Caco-2 (cell line): ENCODE results near the gene PRKAR2A. TPM values are rescaled to one million over a fixed set of nuclear protein-coding genes. Genes with fewer than 3 reads are reported as not detected.
"Not testable (repeated sequence)": the region's sequence is repeated elsewhere in the genome, so short reads cannot be mapped to it uniquely, and the experiment has no call there.

Source experiments
- BruUV-seq: library from RNA; stranded (reverse); fragments of 400-500 nt; replicated peaks from 2 replicates; lab custom pipeline; 2021; lab: Mats Ljungman, UMichigan
- CTCF ChIA-PET: fragments of 300-600 bp; sonication (Branson Sonifier 250); formaldehyde crosslinking; loops from one replicate; lab custom pipeline; 2022; ENCODE audit warnings: antibody characterized with exemption; lab: Charles Lee
- POLR2A ChIA-PET: fragments of 300-600 bp; sonication (Branson Sonifier 250); formaldehyde crosslinking; loops from one replicate; lab custom pipeline; 2022; ENCODE audit warnings: antibody characterized with exemption; lab: Charles Lee
- DNase-seq, 2 experiments: peaks; one replicate each; pipeline versions ENCODE4 v3.0.0 to v3.0.0-alpha.2; 2020 to 2022
- H3K27me3 ChIP-seq: replicated peaks from 2 replicates; pipeline ENCODE4 v1.6.0; 2011; ENCODE audit warnings: low read length; ENCODE audit not compliant: control insufficient read depth, insufficient read depth
- H3K36me3 ChIP-seq: 2 replicates; pipeline ENCODE4 v1.5.1; 2011; ENCODE audit warnings: low read length; ENCODE audit not compliant: control insufficient read depth, insufficient read depth
- H3K4me1 ChIP-seq: fragments of 250-450 bp; sonication (Bioruptor Pico); 2 replicates; pipeline ENCODE4 v1.5.1; 2020; ENCODE audit warnings: mild to moderate bottlenecking
- H3K4me3 ChIP-seq: 2 replicates; pipeline ENCODE4 v1.5.1; 2011; ENCODE audit warnings: low read depth, mild to moderate bottlenecking, control low read depth, low read length
- H3K9me3 ChIP-seq: fragments of 250-450 bp; sonication (Bioruptor Pico); 2 replicates; pipeline ENCODE4 v1.5.1; 2020; ENCODE audit warnings: mild to moderate bottlenecking, moderate library complexity
- H3K27ac Mint-ChIP-seq: one replicate; pipeline ENCODE4 v1.8.0; 2022; ENCODE audit warnings: mixed read lengths; ENCODE audit not compliant: unreplicated experiment
- H3K27me3 Mint-ChIP-seq: one replicate; pipeline ENCODE4 v1.8.0; 2022; ENCODE audit warnings: mixed read lengths; ENCODE audit not compliant: insufficient read depth, unreplicated experiment
- H3K36me3 Mint-ChIP-seq: one replicate; pipeline ENCODE4 v1.8.0; 2022; ENCODE audit warnings: mild to moderate bottlenecking, mixed read lengths; ENCODE audit not compliant: insufficient read depth, unreplicated experiment
- H3K4me1 Mint-ChIP-seq: one replicate; pipeline ENCODE4 v1.8.0; 2022; ENCODE audit warnings: low read depth, mixed read lengths; ENCODE audit not compliant: unreplicated experiment
- H3K4me3 Mint-ChIP-seq: one replicate; pipeline ENCODE4 v1.8.0; 2022; ENCODE audit warnings: mild to moderate bottlenecking, moderate library complexity, mixed read lengths; ENCODE audit not compliant: unreplicated experiment
- H3K9me3 Mint-ChIP-seq: one replicate; pipeline ENCODE4 v1.8.0; 2022; ENCODE audit warnings: mixed read lengths; ENCODE audit not compliant: unreplicated experiment
- intact Hi-C: fragments of 100-400 bp; cut with micrococcal nuclease; formaldehyde crosslinking; loops from one replicate; pipeline ENCODE4 v1.10.0; 2022; ENCODE audit not compliant: unreplicated experiment
- total RNA-seq: library from RNA; stranded (reverse); gene quantifications from 2 replicates; pipeline ENCODE4 v1.2.3, GENCODE V29; 2022
- TF ChIP-seq, protein P1 (sequence below), 2 experiments: fragments of 200-600 bp in 1 of 2; IDR thresholded peaks; 1 replicate in 1 of 2; 2 replicates in 1 of 2; pipeline versions ENCODE4 v1.5.1 to v1.8.0; 2011 to 2022; ENCODE audit warnings: antibody characterized with exemption in 1 of 2, control low read depth in 1 of 2, inconsistent platforms in 1 of 2, low read depth in 1 of 2, low read length in 1 of 2, mild to moderate bottlenecking in 1 of 2, moderate library complexity in 1 of 2; ENCODE audit not compliant: insufficient read depth in 1 of 2, severe bottlenecking in 1 of 2, unreplicated experiment in 1 of 2

The PRKAR2A gene
- total RNA-seq, 1 experiment from 2014 or later: 56.3 TPM

- H3K9me3 ChIP-seq: no peaks in the 10 kb centered on the region
- no peak overlapping the region for H3K27ac Mint-ChIP-seq
- TF ChIP-seq, protein P1, sequence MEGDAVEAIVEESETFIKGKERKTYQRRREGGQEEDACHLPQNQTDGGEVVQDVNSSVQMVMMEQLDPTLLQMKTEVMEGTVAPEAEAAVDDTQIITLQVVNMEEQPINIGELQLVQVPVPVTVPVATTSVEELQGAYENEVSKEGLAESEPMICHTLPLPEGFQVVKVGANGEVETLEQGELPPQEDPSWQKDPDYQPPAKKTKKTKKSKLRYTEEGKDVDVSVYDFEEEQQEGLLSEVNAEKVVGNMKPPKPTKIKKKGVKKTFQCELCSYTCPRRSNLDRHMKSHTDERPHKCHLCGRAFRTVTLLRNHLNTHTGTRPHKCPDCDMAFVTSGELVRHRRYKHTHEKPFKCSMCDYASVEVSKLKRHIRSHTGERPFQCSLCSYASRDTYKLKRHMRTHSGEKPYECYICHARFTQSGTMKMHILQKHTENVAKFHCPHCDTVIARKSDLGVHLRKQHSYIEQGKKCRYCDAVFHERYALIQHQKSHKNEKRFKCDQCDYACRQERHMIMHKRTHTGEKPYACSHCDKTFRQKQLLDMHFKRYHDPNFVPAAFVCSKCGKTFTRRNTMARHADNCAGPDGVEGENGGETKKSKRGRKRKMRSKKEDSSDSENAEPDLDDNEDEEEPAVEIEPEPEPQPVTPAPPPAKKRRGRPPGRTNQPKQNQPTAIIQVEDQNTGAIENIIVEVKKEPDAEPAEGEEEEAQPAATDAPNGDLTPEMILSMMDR (IDR thresholded peaks at IDR 0.05; ENCODE audit: insufficient read depth in 1 of 2, low read depth in 1 of 2, low read length in 1 of 2, severe bottlenecking in 1 of 2, unreplicated experiment in 1 of 2): no peak
- no peak for DNase-seq
- no peak overlapping the region for H3K4me3 Mint-ChIP-seq
- H3K9me3 Mint-ChIP-seq: no peaks in the 10 kb centered on the region
- H3K4me1 Mint-ChIP-seq: peaks cover 6% of the 10 kb centered on the region
- BruUV-seq: no TSS peak
- H3K27me3 ChIP-seq: no peaks in the 10 kb centered on the region
- no peak overlapping the region for H3K4me3 ChIP-seq
- ChIA-PET POLR2A (no interaction called here), CTCF (no interaction called here)
- H3K36me3 ChIP-seq: no peaks in the 10 kb centered on the region; the same call in none of the 2 replicates
- peaks cover 24% of the 10 kb centered on the region for H3K36me3 Mint-ChIP-seq
- H3K27me3 Mint-ChIP-seq: no peaks in the 10 kb centered on the region
- intact Hi-C loops: no loop called here
- peaks cover 11% of the 10 kb centered on the region for H3K4me1 ChIP-seq
Observed at GRCh38 chr3:48743773-48744172, 103.9 kb downstream of the PRKAR2A start.

GRCh38 chr3:48741226-48741625 is 106.4 kb downstream of the PRKAR2A start:
- H3K27me3 ChIP-seq, H3K36me3 ChIP-seq, BruUV-seq, H3K4me3 ChIP-seq, H3K4me3 Mint-ChIP-seq, CTCF ChIA-PET, H3K27ac Mint-ChIP-seq, H3K4me1 Mint-ChIP-seq, DNase-seq, H3K9me3 Mint-ChIP-seq, POLR2A ChIA-PET, H3K27me3 Mint-ChIP-seq, H3K9me3 ChIP-seq: not testable (repeated sequence)
- intact Hi-C loops: loop anchor here (2.0 kb wide), 1 partner anchor 24 kb away; the partner anchor contains the start of gene IP6K2
- H3K4me1 ChIP-seq: peaks cover 17% of the 10 kb centered on the region
- peaks cover 16% of the 10 kb centered on the region for H3K36me3 Mint-ChIP-seq

- Mint-ChIP-seq H3K4me1 (peaks cover 6% of the 10 kb centered on the region), H3K27ac (peak overlapping the region; percentile 49), H3K27me3 (no peaks in the 10 kb centered on the region), H3K36me3 (peaks cover 11% of the 10 kb centered on the region), H3K4me3 (no peak overlapping the region), H3K9me3 (no peaks in the 10 kb centered on the region)
- Histone ChIP-seq H3K9me3 (no peaks in the 10 kb centered on the region), H3K4me1 (peaks cover 26% of the 10 kb centered on the region), H3K27me3 (no peaks in the 10 kb centered on the region), H3K4me3 (no peak overlapping the region), H3K36me3 (no peaks in the 10 kb centered on the region; the same call in 1 of the 2 replicates)
- POLR2A ChIA-PET: interaction anchor here (1.8 kb wide), 1 partner anchor 23 kb away, joined by 13 read pairs; the partner anchor contains the start of gene IP6K2
- CTCF ChIA-PET: interaction anchor here (0.6 to 1.7 kb wide), 6 partner anchors 23 to 267 kb away, joined by 3 to 7 read pairs (median 4); partner anchors contain the start of genes IP6K2, NCKIPSD, PRKAR2A and SLC26A6
- DNase-seq: peak; percentile 66 to 73
- BruUV-seq: no TSS peak
- TF ChIP-seq, protein P1 (IDR thresholded peaks at IDR 0.05; ENCODE audit: insufficient read depth in 1 of 2, low read depth in 1 of 2, low read length in 1 of 2, severe bottlenecking in 1 of 2, unreplicated experiment in 1 of 2): peak; percentile 61 to 64
- intact Hi-C loops: loop anchor here (2.0 kb wide), 1 partner anchor 23 kb away; the partner anchor contains the start of gene IP6K2
Observed at GRCh38 chr3:48739955-48740823, 107.5 kb downstream of the PRKAR2A start.
